ENCODE results near the gene ALG13. TPM values are rescaled to one million over a fixed set of nuclear protein-coding genes. Genes with fewer than 3 reads are reported as not detected.
"Not testable (repeated sequence)": the region's sequence is repeated elsewhere in the genome, so short reads cannot be mapped to it uniquely, and the experiment has no call there.

Gene ALG13
- polyA plus RNA-seq, result 64.8 TPM

DNA sequence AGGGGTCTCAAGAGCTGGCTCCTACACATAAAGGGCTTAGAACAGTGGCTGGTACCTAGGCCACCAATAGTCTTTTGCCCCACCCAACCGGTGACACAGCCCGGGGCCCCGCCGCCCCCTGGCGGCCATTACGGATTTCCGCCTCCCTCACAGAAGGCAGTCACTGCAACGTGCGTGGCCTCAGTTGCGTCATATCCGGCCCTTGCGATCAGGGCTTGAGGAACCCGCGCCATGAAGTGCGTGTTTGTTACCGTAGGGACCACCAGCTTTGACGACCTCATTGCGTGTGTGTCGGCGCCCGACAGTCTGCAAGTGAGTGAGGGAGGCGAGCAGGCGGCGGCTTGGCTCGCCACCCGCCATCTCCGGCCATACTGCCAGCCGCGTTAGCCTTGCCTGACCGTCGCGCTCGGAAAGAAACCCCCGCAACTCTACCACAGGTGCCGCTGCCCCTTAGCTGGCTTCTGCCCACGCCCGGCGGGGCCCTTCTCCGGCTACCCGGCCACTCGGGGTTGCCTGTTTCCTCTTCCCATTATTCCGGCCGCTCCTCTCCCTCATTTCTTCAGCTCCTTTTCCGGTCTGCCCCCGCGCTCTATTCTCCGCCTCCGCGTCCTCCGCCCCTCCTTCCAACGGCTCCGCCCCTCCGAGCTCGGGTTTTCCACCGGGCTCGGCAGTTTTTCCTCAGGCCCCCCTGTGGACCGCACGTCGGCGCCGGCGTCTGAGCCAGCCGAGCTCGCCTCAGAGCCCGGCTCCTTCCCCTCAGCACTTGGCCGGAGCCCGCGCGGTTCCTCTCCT, at the start of gene ALG13:
TSS of gene ALG13 (plus strand) at position 183 of the 792 bp plus-strand sequence. CDS start at position 232, 49 bp downstream.
- Mint-ChIP-seq H3K27ac (peak within 1 kb of the TSS; percentile 98 to 100 (median 99)), H3K27me3 (peaks cover 1% of the 10 kb centered on the region), H3K4me3 (peak within 1 kb of the TSS; percentile 89 to 100 (median 95)), H3K36me3 (peaks cover 2% of the 10 kb centered on the region), H3K9me3 (no peaks in the 10 kb centered on the region), H3K4me1 (peaks cover 12 to 28% (median 13%) of the 10 kb centered on the region in 3 donors)

DNA sequence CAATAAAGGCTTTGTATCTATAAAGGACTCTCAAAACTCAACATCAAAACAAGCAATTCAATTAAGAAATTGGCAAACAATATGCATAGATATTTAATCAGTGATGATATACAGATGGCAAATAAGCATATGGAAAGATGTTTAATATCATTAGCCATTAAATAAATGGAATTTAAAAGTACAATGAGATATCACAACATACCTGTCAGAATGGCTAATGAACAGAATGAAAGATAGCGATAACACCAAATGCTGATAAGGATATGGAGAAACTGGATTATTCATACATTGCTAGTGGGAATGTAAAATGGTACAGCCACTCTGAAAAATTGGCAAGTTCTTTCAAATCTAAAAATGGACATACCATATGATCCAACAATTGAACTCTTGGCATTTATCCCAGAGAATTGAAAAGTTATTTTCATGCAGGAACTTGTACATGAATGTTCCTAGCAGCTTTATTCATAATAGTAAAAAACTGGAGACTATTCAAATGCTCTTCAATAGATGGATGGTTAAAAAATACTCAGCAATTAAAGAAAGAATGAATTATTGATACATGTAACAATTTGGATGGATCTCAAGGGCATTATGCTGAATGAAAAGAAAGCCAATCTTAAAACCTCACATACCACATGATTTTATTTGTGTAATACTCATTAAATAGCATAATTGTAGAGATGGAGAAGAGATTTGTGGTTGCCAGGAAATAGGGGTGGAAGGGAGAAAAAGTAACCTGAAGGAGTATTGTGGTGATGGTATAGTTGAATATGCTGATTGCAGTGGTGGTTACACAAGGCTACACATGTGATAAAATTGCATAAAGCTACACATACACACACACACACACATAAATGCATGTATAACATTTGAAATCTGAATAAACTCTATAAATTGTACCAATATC, 45.9 kb upstream of the ALG13 start:
- H3K36me3 Mint-ChIP-seq, result no peaks in the 10 kb centered on the region
- no peaks in the 10 kb centered on the region for H3K27me3 Mint-ChIP-seq
- H3K27ac Mint-ChIP-seq, result no peak overlapping the region
- no peaks in the 10 kb centered on the region for H3K4me1 Mint-ChIP-seq
- H3K4me3 Mint-ChIP-seq, result no peak overlapping the region
- H3K9me3 Mint-ChIP-seq, result no peaks in the 10 kb centered on the region

DNA sequence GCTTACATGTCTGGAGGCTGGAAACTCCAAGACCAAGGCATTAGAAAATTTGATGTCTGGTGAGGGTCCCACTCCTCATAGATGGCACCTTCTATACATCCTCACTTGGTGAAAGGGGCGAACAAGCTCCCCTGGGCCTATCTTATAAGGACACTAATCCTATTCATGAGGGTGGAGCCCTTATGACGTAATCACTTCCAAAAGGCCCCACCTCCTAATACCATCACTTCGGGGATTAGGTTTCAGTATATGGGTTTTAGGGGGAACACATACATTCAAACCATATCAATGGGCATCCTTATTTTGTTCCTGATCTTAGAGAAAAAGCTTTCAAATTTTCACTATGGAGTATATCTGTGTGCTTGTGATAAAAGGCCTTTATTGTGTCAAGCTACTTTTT, 39.0 kb upstream of the ALG13 start:
- H3K9me3 Mint-ChIP-seq, result peaks cover 0 to 2% (median 0%) of the 10 kb centered on the region in 3 donors
- no peak overlapping the region for H3K4me3 Mint-ChIP-seq
- H3K36me3 Mint-ChIP-seq, result no peaks in the 10 kb centered on the region
- no peak overlapping the region for H3K27ac Mint-ChIP-seq
- no peaks in the 10 kb centered on the region for H3K27me3 Mint-ChIP-seq
- H3K4me1 Mint-ChIP-seq, result no peaks in the 10 kb centered on the region

DNA sequence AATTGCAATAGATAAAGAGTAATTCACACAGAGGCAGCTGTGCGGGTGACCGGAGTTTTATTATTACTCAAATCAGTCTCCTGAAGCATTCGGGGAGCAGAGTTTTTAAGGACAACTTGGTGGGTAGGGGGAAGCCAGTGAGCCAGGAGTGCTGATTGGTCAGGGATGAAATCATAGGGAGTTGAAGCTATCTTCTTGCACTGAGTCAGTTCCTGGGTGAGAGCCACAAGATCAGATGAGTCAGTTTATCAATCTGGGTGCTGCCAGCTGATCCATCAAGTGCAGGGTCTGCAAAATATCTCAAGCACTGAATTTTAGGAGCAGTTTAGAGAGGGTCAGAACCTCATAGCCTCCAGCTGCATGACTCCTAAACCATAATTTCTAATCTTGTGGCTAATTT, 35.8 kb upstream of the ALG13 start:
- not testable (repeated sequence) for H3K4me3 Mint-ChIP-seq, H3K4me1 Mint-ChIP-seq, H3K27me3 Mint-ChIP-seq, H3K36me3 Mint-ChIP-seq, H3K27ac Mint-ChIP-seq, H3K9me3 Mint-ChIP-seq

DNA sequence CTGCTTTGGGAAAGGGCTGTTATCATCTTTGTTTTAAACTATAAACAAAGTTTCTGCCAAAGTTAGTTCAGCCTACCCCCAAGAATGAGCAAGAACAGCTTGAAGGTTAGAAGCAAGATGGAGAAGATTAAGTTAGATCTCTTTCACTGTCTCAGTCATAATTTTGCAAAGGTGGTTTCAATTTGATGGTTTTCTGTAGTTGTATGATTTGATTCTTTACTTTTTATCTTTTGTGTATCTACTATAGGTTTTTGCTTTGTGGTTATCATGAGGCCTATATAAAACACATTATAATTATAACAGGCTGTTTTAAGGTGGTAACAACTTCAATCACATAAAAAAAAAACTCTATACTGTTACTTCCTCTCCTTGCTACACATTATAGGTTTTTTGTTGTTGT, 35.4 kb upstream of the ALG13 start:
- H3K4me1 Mint-ChIP-seq, result no peaks in the 10 kb centered on the region
- no peaks in the 10 kb centered on the region for H3K27me3 Mint-ChIP-seq
- H3K9me3 Mint-ChIP-seq, result peaks cover 0 to 9% (median 0%) of the 10 kb centered on the region in 3 donors
- H3K36me3 Mint-ChIP-seq, result no peaks in the 10 kb centered on the region
- H3K27ac Mint-ChIP-seq, result no peak overlapping the region
- no peak overlapping the region for H3K4me3 Mint-ChIP-seq

DNA sequence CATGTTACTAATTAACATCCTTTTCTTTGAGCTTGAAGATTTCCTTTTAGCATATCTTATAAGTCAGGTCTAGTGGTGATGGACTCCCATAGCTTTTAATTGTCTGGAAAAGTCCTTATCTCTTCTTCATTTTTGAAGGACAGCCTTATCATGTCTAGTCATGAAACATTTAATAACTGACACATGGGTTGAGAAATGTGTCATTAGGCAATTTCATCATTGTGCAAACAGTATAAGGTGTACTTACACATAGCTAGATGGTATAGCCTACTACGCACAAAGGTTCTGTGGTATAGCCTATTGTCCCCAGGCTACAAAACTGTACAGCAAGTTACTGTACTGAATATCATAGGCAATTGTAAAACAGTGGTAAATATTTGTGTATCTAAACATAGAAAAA, 34.5 kb upstream of the ALG13 start:
- H3K36me3 Mint-ChIP-seq, result no peaks in the 10 kb centered on the region
- H3K27me3 Mint-ChIP-seq, result no peaks in the 10 kb centered on the region
- H3K9me3 Mint-ChIP-seq, result peaks cover 0 to 7% (median 0%) of the 10 kb centered on the region in 3 donors
- no peak overlapping the region for H3K4me3 Mint-ChIP-seq
- no peak overlapping the region for H3K27ac Mint-ChIP-seq
- no peaks in the 10 kb centered on the region for H3K4me1 Mint-ChIP-seq

DNA sequence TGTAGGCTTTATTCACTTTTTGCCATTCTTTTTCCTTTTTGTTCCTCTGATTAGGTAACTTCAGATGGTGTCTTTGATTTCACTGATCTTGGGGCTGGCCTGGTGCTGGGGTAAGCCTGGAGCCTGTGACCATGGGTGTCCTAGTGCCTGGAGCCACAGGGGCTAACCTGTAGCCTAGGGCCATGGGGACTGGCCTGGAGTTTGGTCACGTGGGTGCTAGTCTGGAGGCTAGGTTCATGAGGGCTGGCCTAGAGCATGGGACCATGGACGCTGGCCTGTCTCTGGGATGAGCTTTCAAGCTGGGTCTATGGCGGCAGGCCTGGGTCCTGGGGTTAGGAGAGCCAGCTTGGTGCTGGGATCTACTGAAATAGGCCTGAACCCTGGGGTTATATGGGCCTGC, 32.2 kb upstream of the ALG13 start:
- H3K36me3 Mint-ChIP-seq, result no peaks in the 10 kb centered on the region
- no peak overlapping the region for H3K4me3 Mint-ChIP-seq
- H3K9me3 Mint-ChIP-seq, result peaks cover 0 to 7% (median 0%) of the 10 kb centered on the region in 3 donors
- H3K4me1 Mint-ChIP-seq, result no peaks in the 10 kb centered on the region
- H3K27ac Mint-ChIP-seq, result no peak overlapping the region
- peaks cover 2% of the 10 kb centered on the region for H3K27me3 Mint-ChIP-seq

DNA sequence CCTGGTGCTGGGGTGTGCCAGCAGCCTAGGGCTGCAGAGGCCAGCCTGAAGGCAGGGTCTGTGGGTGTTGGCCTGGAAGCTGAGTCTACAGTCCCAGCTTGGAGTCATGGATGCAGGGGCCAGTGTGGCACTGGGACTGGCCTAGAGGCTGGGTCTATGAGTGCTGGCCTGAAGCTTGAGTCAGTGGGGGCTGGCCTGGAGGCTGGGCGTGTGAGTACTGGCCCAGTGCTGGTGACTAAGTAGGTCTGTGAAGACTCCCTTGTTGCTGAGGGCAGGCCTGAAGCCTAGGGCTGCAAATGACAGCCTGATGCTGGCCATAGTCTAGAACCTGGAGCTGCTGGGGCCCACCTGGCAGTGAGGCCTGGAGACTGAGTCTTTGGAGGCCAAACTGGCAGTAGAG, 31.3 kb upstream of the ALG13 start:
- H3K27ac Mint-ChIP-seq, result no peak overlapping the region
- peaks cover 0 to 7% (median 0%) of the 10 kb centered on the region in 3 donors for H3K9me3 Mint-ChIP-seq
- no peaks in the 10 kb centered on the region for H3K36me3 Mint-ChIP-seq
- no peaks in the 10 kb centered on the region for H3K4me1 Mint-ChIP-seq
- H3K27me3 Mint-ChIP-seq, result peaks cover 2% of the 10 kb centered on the region
- no peak overlapping the region for H3K4me3 Mint-ChIP-seq

DNA sequence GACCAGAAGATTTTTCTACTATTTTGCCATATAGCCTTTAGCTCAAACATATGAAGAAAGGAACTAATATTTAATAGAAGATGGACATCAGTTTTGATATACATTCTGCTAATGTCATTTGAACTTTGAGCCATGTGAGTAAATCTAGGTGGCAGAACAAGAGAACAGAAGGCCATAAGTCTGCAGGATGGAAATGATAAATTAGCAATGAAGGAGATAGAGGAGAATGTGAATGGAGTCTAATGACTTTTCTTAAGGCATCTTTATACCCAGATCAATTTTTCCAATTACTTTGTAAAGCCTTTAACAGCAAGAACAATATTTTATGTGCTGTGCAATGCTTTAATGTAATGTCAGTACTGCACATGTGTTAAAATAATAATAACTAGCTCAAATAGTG, 30.1 kb upstream of the ALG13 start:
- Mint-ChIP-seq H3K27ac (no peak overlapping the region), H3K36me3 (no peaks in the 10 kb centered on the region), H3K4me3 (no peak overlapping the region), H3K27me3 (peaks cover 2% of the 10 kb centered on the region), H3K4me1 (no peaks in the 10 kb centered on the region), H3K9me3 (peaks cover 0 to 7% (median 0%) of the 10 kb centered on the region in 3 donors)

DNA sequence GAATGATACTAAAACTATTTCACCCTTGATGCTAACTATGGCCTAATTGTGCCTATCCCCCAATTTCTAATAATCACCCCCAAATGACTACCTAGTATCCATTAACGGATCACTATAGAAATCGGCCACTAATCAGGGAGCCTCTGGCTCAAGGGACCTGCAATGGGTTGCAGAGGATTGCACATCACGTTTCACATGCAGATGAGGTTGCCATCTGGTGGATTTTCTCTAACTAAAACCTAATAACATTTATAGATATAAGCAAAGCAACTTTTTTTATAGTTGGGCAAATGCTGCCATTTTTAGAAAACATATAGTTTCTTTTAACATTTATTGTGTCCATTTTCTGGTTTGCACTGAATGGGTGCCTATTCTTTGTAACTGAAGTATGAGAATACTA, 28.3 kb upstream of the ALG13 start:
- Mint-ChIP-seq H3K27me3 (peaks cover 2% of the 10 kb centered on the region), H3K4me1 (no peaks in the 10 kb centered on the region), H3K4me3 (no peak overlapping the region), H3K27ac (no peak overlapping the region), H3K36me3 (peaks cover 1% of the 10 kb centered on the region), H3K9me3 (peaks cover 0 to 4% (median 0%) of the 10 kb centered on the region in 3 donors)

DNA sequence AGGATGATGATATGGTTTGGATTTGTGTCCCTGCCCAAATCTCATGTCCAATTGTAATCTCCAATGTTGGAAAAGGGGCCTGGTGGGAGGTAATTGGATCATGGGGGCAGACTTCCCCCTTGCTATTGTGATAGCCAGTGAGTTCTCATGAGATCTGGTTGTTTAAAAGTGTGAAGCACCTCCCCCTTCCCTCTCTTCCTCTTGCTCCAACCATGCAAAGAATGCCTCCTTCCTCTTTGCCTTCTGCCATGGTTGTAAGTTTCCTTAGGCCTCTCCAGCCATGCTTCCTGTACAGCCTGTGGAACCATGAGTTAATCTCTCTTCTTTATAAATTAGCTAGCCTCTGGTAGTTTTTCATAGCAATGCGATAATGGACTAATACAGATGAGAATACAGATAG, 19.7 kb upstream of the ALG13 start:
- peaks cover 5 to 11% (median 9%) of the 10 kb centered on the region in 3 donors for H3K4me1 Mint-ChIP-seq
- H3K27ac Mint-ChIP-seq, result no peak overlapping the region
- H3K36me3 Mint-ChIP-seq, result peaks cover 3% of the 10 kb centered on the region
- H3K9me3 Mint-ChIP-seq, result peaks cover 0 to 2% (median 1%) of the 10 kb centered on the region in 3 donors
- no peaks in the 10 kb centered on the region for H3K27me3 Mint-ChIP-seq
- H3K4me3 Mint-ChIP-seq, result peak overlapping the region in 1 of 4 donors; percentile 13

DNA sequence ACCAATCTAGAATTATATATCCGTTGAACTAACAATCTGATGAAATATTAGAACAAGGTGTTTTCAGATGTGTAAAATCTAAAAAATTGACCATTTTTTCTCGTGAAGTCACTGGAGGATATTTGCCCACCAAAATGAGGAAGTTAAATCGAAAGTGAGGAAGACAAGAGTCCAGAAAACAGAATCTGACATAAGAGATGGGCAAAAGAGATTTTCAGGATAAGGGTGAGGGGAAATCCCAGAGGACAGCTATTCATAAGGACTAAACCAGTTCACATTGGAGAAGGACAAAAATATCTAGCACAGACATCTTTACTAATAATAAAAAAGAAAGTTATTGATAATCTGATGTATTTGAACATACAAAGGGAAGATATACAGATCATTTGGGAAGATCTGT, 18.7 kb upstream of the ALG13 start:
- peak overlapping the region in 1 of 3 donors; percentile 56 for H3K27ac Mint-ChIP-seq
- H3K9me3 Mint-ChIP-seq, result peaks cover 0 to 2% (median 1%) of the 10 kb centered on the region in 3 donors
- peaks cover 5 to 11% (median 9%) of the 10 kb centered on the region in 3 donors for H3K4me1 Mint-ChIP-seq
- H3K27me3 Mint-ChIP-seq, result no peaks in the 10 kb centered on the region
- H3K4me3 Mint-ChIP-seq, result no peak overlapping the region
- H3K36me3 Mint-ChIP-seq, result peaks cover 2% of the 10 kb centered on the region

DNA sequence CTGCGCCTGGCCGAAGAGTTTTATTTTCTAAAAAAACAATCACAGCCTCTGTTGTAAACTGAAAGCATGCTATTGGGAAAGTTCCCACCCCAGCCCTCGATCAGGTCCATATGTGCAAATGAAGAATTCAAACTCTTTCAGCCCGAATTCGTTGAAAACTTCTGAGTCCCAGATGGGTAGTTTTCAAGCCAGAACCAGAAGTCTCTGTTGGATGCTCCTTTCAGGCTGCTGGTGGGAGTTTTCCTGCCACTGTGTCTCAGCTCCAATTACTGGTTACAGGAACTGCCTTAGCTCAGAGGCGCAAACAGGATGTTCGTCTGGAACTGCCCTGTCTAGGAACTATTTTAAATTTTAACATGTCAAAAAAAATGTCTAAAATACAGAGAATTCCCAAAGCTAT, 9.3 kb upstream of the ALG13 start:
- peaks cover 4% of the 10 kb centered on the region for H3K36me3 Mint-ChIP-seq
- no peaks in the 10 kb centered on the region for H3K27me3 Mint-ChIP-seq
- no peaks in the 10 kb centered on the region for H3K9me3 Mint-ChIP-seq
- H3K27ac Mint-ChIP-seq, result no peak overlapping the region
- H3K4me3 Mint-ChIP-seq, result no peak overlapping the region
- no peaks in the 10 kb centered on the region for H3K4me1 Mint-ChIP-seq

DNA sequence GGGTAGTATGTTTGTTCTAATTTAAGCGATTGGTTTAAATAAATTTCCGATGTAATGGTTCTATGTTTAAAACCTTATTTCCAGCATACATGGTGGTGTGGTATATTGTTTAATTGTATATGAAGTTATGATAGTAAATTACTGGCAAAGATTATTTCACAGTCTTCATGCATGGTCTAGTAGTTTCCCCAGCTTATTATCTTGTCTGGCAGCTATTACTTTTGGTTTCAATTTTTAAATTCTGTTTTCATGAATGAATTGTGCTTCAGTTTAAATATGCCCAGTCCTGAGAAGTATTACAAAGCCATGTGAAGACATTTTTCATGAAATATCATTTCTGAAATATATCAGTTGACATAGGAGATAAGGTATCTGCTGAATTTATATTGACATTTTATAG, 6.3 kb downstream of the ALG13 start:
- no peak overlapping the region for H3K4me3 Mint-ChIP-seq
- peaks cover 9 to 24% (median 9%) of the 10 kb centered on the region in 3 donors for H3K4me1 Mint-ChIP-seq
- H3K36me3 Mint-ChIP-seq, result no peaks in the 10 kb centered on the region
- H3K9me3 Mint-ChIP-seq, result no peaks in the 10 kb centered on the region
- H3K27ac Mint-ChIP-seq, result peak overlapping the region in 2 of 3 donors; percentile 13 to 29
- H3K27me3 Mint-ChIP-seq, result peaks cover 1% of the 10 kb centered on the region

DNA sequence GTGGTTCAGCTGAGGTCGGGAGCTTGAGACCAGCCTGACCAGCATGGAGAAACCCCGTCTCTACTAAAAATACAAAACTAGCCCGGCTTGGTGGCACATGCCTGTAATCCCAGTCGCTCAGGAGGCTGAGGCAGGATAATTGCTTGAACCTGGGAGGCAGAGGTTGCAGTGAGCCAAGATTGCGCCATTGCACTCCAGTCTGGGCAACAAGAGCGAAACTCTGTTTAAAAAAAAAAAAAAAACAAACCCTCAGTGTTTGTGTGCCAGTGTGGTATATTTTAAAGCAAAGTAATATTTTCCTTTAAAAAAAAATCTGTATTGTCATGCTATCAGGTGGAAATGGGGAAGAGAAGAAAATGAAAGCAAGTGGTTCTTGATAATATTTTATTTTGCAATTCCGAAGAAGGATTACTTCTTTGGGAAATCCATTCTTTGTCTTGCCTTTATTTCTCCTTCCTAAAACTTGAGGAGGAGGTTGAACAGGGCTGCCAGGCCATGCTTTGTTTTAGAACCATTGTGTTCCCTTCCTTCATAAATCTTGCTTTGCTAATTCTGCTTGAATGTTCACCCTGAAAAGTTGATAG, 14.4 kb downstream of the ALG13 start:
- H3K9me3 Mint-ChIP-seq, result no peaks in the 10 kb centered on the region
- no peaks in the 10 kb centered on the region for H3K27me3 Mint-ChIP-seq
- no peaks in the 10 kb centered on the region for H3K36me3 Mint-ChIP-seq
- peaks cover 0 to 9% (median 1%) of the 10 kb centered on the region in 3 donors for H3K4me1 Mint-ChIP-seq
- no peak overlapping the region for H3K4me3 Mint-ChIP-seq
- no peak overlapping the region for H3K27ac Mint-ChIP-seq
